B cell (primary cell): ENCODE measurements around the gene AHDC1. TPM values are rescaled to one million over a fixed set of nuclear protein-coding genes. Genes with fewer than 3 reads are reported as not detected.

ENCODE experiments used
- ATAC-seq: fragments of 200-7000 bp; cut with Tn5 transposase; one replicate; pipeline ENCODE4 v1.10.0; 2021; ENCODE audit warnings: low read depth, mild to moderate bottlenecking, moderate number of reproducible peaks, moderate library complexity
- CTCF ChIA-PET: fragments of 350-600 bp; sonication (Branson Sonifier 250); formaldehyde crosslinking; loops from one replicate; lab custom pipeline; 2021; ENCODE audit warnings: antibody characterized with exemption, inconsistent platforms; lab: Charles Lee
- POLR2A ChIA-PET: fragments of 350-600 bp; sonication (Branson Sonifier 250); formaldehyde crosslinking; loops from one replicate; lab custom pipeline; 2021; ENCODE audit warnings: antibody characterized with exemption; lab: Charles Lee
- DNase-seq: peaks from one replicate; pipeline ENCODE4 v3.0.0; 2013
- H2AFZ ChIP-seq: 2 replicates; pipeline ENCODE4 v1.6.1; 2012; ENCODE audit warnings: mild to moderate bottlenecking, low read depth, low read length; ENCODE audit not compliant: insufficient read depth, poor library complexity, severe bottlenecking
- H3K27ac ChIP-seq, 2 donors: 1 replicate in 1 of 2; 2 replicates in 1 of 2; pipeline ENCODE4 v1.5.1; 2012 to 2013; ENCODE audit warnings: low read length in 2 of 2, mild to moderate bottlenecking in 2 of 2, moderate library complexity in 1 of 2
- H3K27me3 ChIP-seq, 4 experiments: fragments of 200-600 bp in 1 of 4; sonication (generic) in 1 of 4; replicated peaks in 1 of 4; 1 replicate in 2 of 4; 2 replicates in 2 of 4; pipeline versions ENCODE4 v1.6.1 to v1.7.0; 2013 to 2016; ENCODE audit warnings: low read length in 3 of 4, mild to moderate bottlenecking in 2 of 4, mixed read lengths in 1 of 4, moderate library complexity in 1 of 4; ENCODE audit not compliant: insufficient read depth in 4 of 4, control insufficient read depth in 3 of 4; ENCODE audit errors: control extremely low read depth in 1 of 4
- H3K36me3 ChIP-seq, 2 experiments: replicated peaks in 1 of 2; 1 replicate in 1 of 2; 2 replicates in 1 of 2; pipeline versions ENCODE4 v1.6.1 to v1.7.1; 2013; ENCODE audit warnings: low read length in 1 of 2; ENCODE audit not compliant: insufficient read depth in 2 of 2, control insufficient read depth in 1 of 2; ENCODE audit errors: control extremely low read depth in 1 of 2, extremely low read depth in 1 of 2
- H3K4me1 ChIP-seq, 2 donors: fragments of 200-600 bp in 1 of 2; sonication (generic) in 1 of 2; 1 replicate in 1 of 2; 2 replicates in 1 of 2; pipeline versions ENCODE4 v1.5.1 to v1.6.1; 2013 to 2017; ENCODE audit warnings: low read length in 2 of 2; ENCODE audit not compliant: control insufficient read depth in 2 of 2, insufficient read depth in 2 of 2
- H3K4me2 ChIP-seq: replicated peaks from 2 replicates; pipeline ENCODE3; 2012; ENCODE audit warnings: mild to moderate bottlenecking, low read depth, low read length; ENCODE audit not compliant: poor library complexity, severe bottlenecking
- H3K4me3 ChIP-seq, 5 experiments: fragments of 200-600 bp in 1 of 5; sonication (generic) in 1 of 5; 1 replicate in 3 of 5; 2 replicates in 2 of 5; pipeline versions ENCODE4 v1.5.1 to v1.7.0; 2011 to 2016; ENCODE audit warnings: low read length in 4 of 5, mild to moderate bottlenecking in 4 of 5, low read depth in 2 of 5, control low read depth in 1 of 5, moderate library complexity in 1 of 5; ENCODE audit not compliant: insufficient read depth in 1 of 5; ENCODE audit errors: control extremely low read depth in 1 of 5, extremely low read depth in 1 of 5
- H3K79me2 ChIP-seq: fragments of 200-600 bp; sonication (generic); one replicate; pipeline ENCODE4 v1.6.0; 2016; ENCODE audit warnings: low read length; ENCODE audit not compliant: control insufficient read depth, insufficient read depth
- H3K9ac ChIP-seq: fragments of 200-600 bp; sonication (generic); 2 replicates; pipeline ENCODE4 v1.6.1; 2017; ENCODE audit warnings: mild to moderate bottlenecking, low read length, moderate library complexity
- H3K9me3 ChIP-seq, 3 donors: one replicate each; pipeline versions ENCODE4 v1.6.1 to v1.7.1; 2013; ENCODE audit warnings: low read length in 2 of 3; ENCODE audit not compliant: control insufficient read depth in 2 of 3, insufficient read depth in 1 of 3; ENCODE audit errors: control extremely low read depth in 1 of 3
- H4K20me1 ChIP-seq: 2 replicates; pipeline ENCODE4 v1.6.0; 2012; ENCODE audit warnings: mild to moderate bottlenecking, low read length; ENCODE audit not compliant: insufficient read depth, control insufficient read depth, poor library complexity, severe bottlenecking
- H3K27ac Mint-ChIP-seq: one replicate; pipeline ENCODE4 v1.8.0; 2021; ENCODE audit warnings: mixed read lengths
- H3K27me3 Mint-ChIP-seq: one replicate; pipeline ENCODE4 v1.8.0; 2021; ENCODE audit warnings: mixed read lengths
- H3K4me1 Mint-ChIP-seq: one replicate; pipeline ENCODE4 v1.8.0; 2021; ENCODE audit warnings: mixed read lengths
- H3K4me3 Mint-ChIP-seq: one replicate; pipeline ENCODE4 v1.8.0; 2021; ENCODE audit warnings: mixed read lengths
- H3K9me3 Mint-ChIP-seq: one replicate; pipeline ENCODE4 v1.8.0; 2022; ENCODE audit warnings: mixed read lengths; ENCODE audit not compliant: insufficient read depth
- CTCF ChIP-seq: fragments of 200-600 bp; IDR thresholded peaks from one replicate; pipeline ENCODE4 v1.8.0; 2022; ENCODE audit warnings: antibody characterized with exemption, mild to moderate bottlenecking
- EZH2 ChIP-seq: IDR thresholded peaks from 2 replicates; pipeline ENCODE4 v1.6.1; 2012; ENCODE audit warnings: borderline replicate concordance, low read depth, mild to moderate bottlenecking, moderate library complexity, low read length; ENCODE audit not compliant: insufficient read depth, poor library complexity, severe bottlenecking
- WGBS: methylation state at CpG from one replicate; pipeline ENCODE4 v1.1.5; 2013; ENCODE audit warnings: missing lambda C conversion rate; ENCODE audit not compliant: insufficient coverage; 5-methylcytosine and 5-hydroxymethylcytosine counted together
- intact Hi-C: fragments of 100-400 bp; cut with micrococcal nuclease; formaldehyde crosslinking; loops from one replicate; pipeline ENCODE4 v1.10.0; 2022
- polyA plus RNA-seq: library from polyadenylated mRNA; depleted of rRNA; stranded (reverse); fragments of >200 nt; gene quantifications from 2 replicates; pipeline ENCODE4 v1.2.3, GENCODE V29; 2012
- total RNA-seq, 2 donors: library from RNA; stranded (reverse); fragments of 120-200 nt in 1 of 2; gene quantifications; 1 replicate in 1 of 2; 2 replicates in 1 of 2; pipeline versions ENCODE4 v1.2.3 to v1.2.4, GENCODE V29; 2013 to 2022

The AHDC1 gene
- total and polyA plus RNA-seq, 2 donors (not counting 1 experiment from before 2014, with no cell fraction given), result 6.2 to 32.0 TPM

- peaks cover 0 to 4% (median 0%) of the 10 kb centered on the region in 4 experiments for H3K27me3 ChIP-seq
- Mint-ChIP-seq H3K4me3 (peak overlapping the region; percentile 74), H3K27ac (peak overlapping the region; percentile 87), H3K9me3 (no peaks in the 10 kb centered on the region), H3K27me3 (no peaks in the 10 kb centered on the region), H3K4me1 (peaks cover 66% of the 10 kb centered on the region)
- peaks cover 56 to 58% of the 10 kb centered on the region in 2 donors for H3K4me1 ChIP-seq
- H3K36me3 ChIP-seq, result no peaks in the 10 kb centered on the region
- peak; percentile 57 for DNase-seq
- ChIA-PET POLR2A (interaction anchor here (0.6 to 3.6 kb wide), 7 partner anchors 33 to 137 kb away, joined by 3 to 38 read pairs (median 4); partner anchors contain the start of gene WASF2), CTCF (interaction anchor here (0.7 to 2.2 kb wide), 15 partner anchors 10 to 170 kb away, joined by 3 to 9 read pairs (median 3); no protein-coding TSS in a partner anchor)
- no peaks in the 10 kb centered on the region for H3K9me3 ChIP-seq
- H3K4me2 ChIP-seq, result peak overlapping the region; percentile 87
- WGBS, result 36% methylated on average over 10 of the region's 10 CpGs
- no peak for ATAC-seq
- intact Hi-C loops, result loop anchor here (1.0 to 10.0 kb wide), 5 partner anchors 30 to 201 kb away; partner anchors contain the start of gene FAM76A
- H3K27ac ChIP-seq, result peak overlapping the region; percentile 83 to 88
- no peak for TF ChIP-seq CTCF
- TF ChIP-seq EZH2, result no peak
- H3K79me2 ChIP-seq, result no peaks in the 10 kb centered on the region
- peak overlapping the region; percentile 67 for H2AFZ ChIP-seq
- no peaks in the 10 kb centered on the region for H4K20me1 ChIP-seq
- H3K9ac ChIP-seq, result peak overlapping the region; percentile 27
- H3K4me3 ChIP-seq, result peak overlapping the region in 1 of 5 experiments; percentile 52
Measured at GRCh38 chr1:27526569-27527222, 77.2 kb downstream of the AHDC1 start.
